GM12864 (cell line): ENCODE measurements around the gene PIMREG.

ENCODE experiments used
- DNase-seq: peaks from one replicate; pipeline ENCODE4 v3.0.0-alpha.2; 2011; ENCODE audit warnings: low read depth
- H3K4me3 ChIP-seq: 2 replicates; pipeline ENCODE4 v1.5.1; 2011; ENCODE audit warnings: mild to moderate bottlenecking, low read depth, low read length, control low read depth
- CTCF ChIP-seq: IDR thresholded peaks from 2 replicates; pipeline ENCODE4 v1.5.1; 2011; ENCODE audit warnings: low read depth, mild to moderate bottlenecking, moderate library complexity, low read length, control low read depth, inconsistent platforms; ENCODE audit errors: missing control alignments

Gene PIMREG

GRCh38 chr17:6415616-6416015 is 28.6 kb upstream of the PIMREG start:
- no peak for TF ChIP-seq CTCF
- no peak overlapping the region for H3K4me3 ChIP-seq
- DNase-seq = no peak

- TF ChIP-seq CTCF = peak; percentile 40
- H3K4me3 ChIP-seq = no peak overlapping the region
- no peak for DNase-seq
Measured at GRCh38 chr17:6420173-6420641, 24.0 kb upstream of the PIMREG start.

GRCh38 chr17:6421700-6422604 is 22.3 kb upstream of the PIMREG start:
- DNase-seq = no peak
- TF ChIP-seq CTCF = peak; percentile 84
- H3K4me3 ChIP-seq = no peak overlapping the region

DNA sequence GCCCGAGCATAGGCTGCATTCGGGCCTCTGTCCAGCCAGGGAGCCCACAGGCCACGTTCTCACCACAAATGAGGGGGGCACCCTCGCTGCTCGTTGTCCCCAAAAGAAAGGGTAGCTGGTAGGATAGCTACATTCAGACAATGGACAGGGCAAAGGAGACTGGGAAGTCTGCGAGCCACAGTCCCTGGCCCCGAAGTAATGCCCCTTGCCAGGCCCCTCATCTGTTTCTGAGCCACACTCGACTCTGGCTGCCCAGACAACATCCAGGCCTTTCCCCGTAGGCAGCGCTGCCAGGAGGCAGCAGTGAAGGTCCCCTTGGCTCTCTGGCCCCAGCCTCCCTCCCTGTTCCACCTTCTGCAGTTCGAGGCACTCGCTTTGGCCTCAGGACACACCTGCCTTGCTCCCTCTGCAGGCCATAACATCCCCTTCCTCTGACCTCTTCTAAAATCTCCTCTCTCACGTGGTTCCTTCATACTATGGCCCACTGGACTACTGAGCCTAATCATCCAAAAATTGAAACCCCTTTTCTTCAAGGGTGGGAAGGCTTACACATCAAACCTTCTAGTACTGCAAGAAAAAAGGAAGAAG is 21.5 kb upstream of the PIMREG start:
- no peak overlapping the region for H3K4me3 ChIP-seq
- no peak for TF ChIP-seq CTCF
- no peak for DNase-seq

DNA sequence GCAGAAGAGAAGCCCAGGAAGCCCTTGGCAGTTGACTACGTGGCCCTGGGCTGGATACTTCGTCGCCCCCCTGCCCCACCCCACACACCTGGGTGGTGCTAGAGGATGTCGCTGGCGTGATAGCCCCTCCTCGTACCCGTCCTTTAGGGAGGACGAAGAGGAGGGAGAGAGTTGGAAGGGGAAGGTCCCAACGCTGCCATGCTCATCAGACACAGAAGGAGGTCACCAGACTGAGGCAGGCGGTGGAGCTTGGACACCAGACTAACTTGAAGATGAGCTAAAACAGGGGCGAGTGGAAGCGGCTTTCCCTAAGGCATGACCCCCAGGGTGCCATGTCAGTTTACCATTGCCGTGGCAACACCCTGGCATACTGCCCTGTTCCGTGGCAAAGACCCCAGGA is 20.3 kb upstream of the PIMREG start:
- TF ChIP-seq CTCF = no peak
- no peak overlapping the region for H3K4me3 ChIP-seq
- DNase-seq = no peak

DNA sequence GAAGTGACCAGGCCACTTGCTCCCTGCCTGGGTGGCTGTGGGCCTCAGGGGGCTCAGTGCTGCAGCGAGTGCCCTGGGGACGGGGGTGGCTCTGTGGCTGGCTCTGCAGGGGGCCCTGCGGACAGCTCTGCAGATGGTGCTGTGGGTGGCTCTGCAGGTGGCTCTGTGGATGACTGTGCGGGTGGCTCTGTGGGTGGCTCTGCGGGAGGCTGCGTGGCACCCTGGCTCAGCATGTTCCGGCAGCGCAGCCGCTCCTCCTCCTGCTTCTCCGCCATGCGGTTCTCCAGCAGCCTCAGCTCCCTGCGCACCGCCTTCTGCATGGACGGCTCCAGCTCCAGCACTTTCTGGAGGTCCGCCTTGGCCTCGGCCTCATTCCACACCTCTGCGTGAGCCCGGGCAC is 18.8 kb upstream of the PIMREG start:
- TF ChIP-seq CTCF = no peak
- no peak for DNase-seq
- H3K4me3 ChIP-seq = no peak overlapping the region
